Measurements from ENCODE around the gene DDI1. TPM values are rescaled to one million over a fixed set of nuclear protein-coding genes. Genes with fewer than 3 reads are reported as not detected.

The DDI1 gene
- total and polyA plus RNA-seq, 2 of the 13 experiments (the other 11 are each of a cell fraction or from before 2014, with no cell fraction given) = not detected

DNA sequence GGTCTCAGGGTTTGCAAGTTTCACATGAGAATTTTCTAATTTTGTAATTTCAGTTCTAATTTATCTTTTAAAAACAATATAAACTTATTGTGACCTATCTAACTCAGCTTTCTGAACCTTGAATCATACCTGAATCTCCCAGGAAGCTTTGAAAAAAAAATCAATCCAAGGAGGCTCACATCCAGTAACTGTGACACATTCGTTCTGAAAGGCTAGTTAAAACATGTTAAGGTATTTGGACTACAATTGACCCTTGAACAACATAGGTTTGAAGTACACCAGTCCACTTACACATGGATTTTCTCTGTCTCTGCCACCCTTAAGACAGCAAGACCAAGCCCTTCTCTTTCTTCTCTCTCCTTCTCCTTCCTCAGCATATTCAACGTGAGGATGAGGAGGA lies 40.0 kb downstream of the DDI1 start:
- Histone ChIP-seq H3K36me3 (replicated peaks in 1 of 2; ENCODE audit: control insufficient read depth in 1 of 2, insufficient read depth in 2 of 2, low read length in 2 of 2) (no peaks in the 10 kb centered on the region), H3K9ac (ENCODE audit: insufficient read depth, low read depth, low read length) (no peak overlapping the region), H2AFZ (ENCODE audit: low read length) (no peak overlapping the region), H3K27ac (ENCODE audit: extremely low read length, insufficient read depth, low read length) (no peak overlapping the region), H3K4me1 (ENCODE audit: insufficient read depth, low read length) (no peaks in the 10 kb centered on the region), H3K4me3 (replicated peaks in 1 of 3; ENCODE audit: insufficient read depth in 1 of 3, low read depth in 2 of 3, low read length in 3 of 3) (no peak overlapping the region), H4K20me1 (ENCODE audit: insufficient read depth, low read length) (no peaks in the 10 kb centered on the region), H3K9me3 (ENCODE audit: low read length) (no peaks in the 10 kb centered on the region), H3K27me3 (ENCODE audit: control insufficient read depth in 1 of 2, insufficient read depth in 2 of 2, low read length in 2 of 2) (no peaks in the 10 kb centered on the region), H3K79me2 (ENCODE audit: insufficient read depth, low read length) (no peaks in the 10 kb centered on the region), H3K4me2 (ENCODE audit: low read depth, low read length) (no peak overlapping the region)
- in situ Hi-C loops (cut with HindIII; ENCODE audit: extremely low pct_ligation_motif_present, low pct_unique_long_range_greater_than_20kb) (no loop called here), intact Hi-C loops (cut with micrococcal nuclease; ENCODE audit: unreplicated experiment) (loop anchor here (5.0 kb wide), 1 partner anchor 1211 kb away; no protein-coding TSS in a partner anchor)
- ATAC-seq = no peak
- 3% methylated on average over 2 of the region's 2 CpGs for WGBS (ENCODE audit: low lambda C conversion rate)
- FAIRE-seq = no peak
- no TSS peak for BruUV-seq (replicated peaks)
- ChIA-PET CTCF (ENCODE audit: low intra/inter-chr PET ratio, low total read pairs) (no interaction called here), POLR2A (no interaction called here)
- TF ChIP-seq JDP2 (CRISPR knock-in tag; IDR thresholded peaks at IDR 0.05; ENCODE audit: borderline replicate concordance) (no peak), ZNF768 (CRISPR knock-in tag; IDR thresholded peaks at IDR 0.05) (no peak), ZNF615 (CRISPR knock-in tag; IDR thresholded peaks at IDR 0.05; ENCODE audit: borderline replicate concordance) (no peak), ZNF264 (CRISPR knock-in tag; IDR thresholded peaks at IDR 0.05) (no peak), ZNF550 (CRISPR knock-in tag; IDR thresholded peaks at IDR 0.05; ENCODE audit: borderline replicate concordance) (no peak), ZNF75D (CRISPR knock-in tag; IDR thresholded peaks at IDR 0.05; ENCODE audit: borderline replicate concordance) (no peak), IRF2 (CRISPR knock-in tag; IDR thresholded peaks at IDR 0.05) (no peak), TRAFD1 (CRISPR knock-in tag; IDR thresholded peaks at IDR 0.05; ENCODE audit: borderline replicate concordance) (no peak), JUN (CRISPR knock-in tag; IDR thresholded peaks at IDR 0.05) (no peak), ARNT (IDR thresholded peaks at IDR 0.05) (no peak), ZNF839 (CRISPR knock-in tag; IDR thresholded peaks at IDR 0.05; ENCODE audit: borderline replicate concordance) (no peak), FOXK2 (IDR thresholded peaks at IDR 0.05) (no peak), SUZ12 (IDR thresholded peaks at IDR 0.05; ENCODE audit: low read depth, low read length) (no peak), FOXA1 (IDR thresholded peaks at IDR 0.05) (no peak), FOXA1 (CRISPR knock-in tag; IDR thresholded peaks at IDR 0.05) (no peak), KLF12 (CRISPR knock-in tag; IDR thresholded peaks at IDR 0.05; ENCODE audit: borderline replicate concordance) (no peak), ZNF136 (CRISPR knock-in tag; IDR thresholded peaks at IDR 0.05; ENCODE audit: low read depth) (no peak), ZNF343 (CRISPR knock-in tag; IDR thresholded peaks at IDR 0.05) (no peak), ATF3 (CRISPR knock-in tag; IDR thresholded peaks at IDR 0.05) (no peak), ZC3H4 (CRISPR knock-in tag; IDR thresholded peaks at IDR 0.05; ENCODE audit: borderline replicate concordance) (no peak), HIVEP1 (CRISPR knock-in tag; IDR thresholded peaks at IDR 0.05) (no peak)
- DNase-seq (ENCODE audit: low spot score) = no peak
